ENCODE results near the gene CLDN25.

DNA sequence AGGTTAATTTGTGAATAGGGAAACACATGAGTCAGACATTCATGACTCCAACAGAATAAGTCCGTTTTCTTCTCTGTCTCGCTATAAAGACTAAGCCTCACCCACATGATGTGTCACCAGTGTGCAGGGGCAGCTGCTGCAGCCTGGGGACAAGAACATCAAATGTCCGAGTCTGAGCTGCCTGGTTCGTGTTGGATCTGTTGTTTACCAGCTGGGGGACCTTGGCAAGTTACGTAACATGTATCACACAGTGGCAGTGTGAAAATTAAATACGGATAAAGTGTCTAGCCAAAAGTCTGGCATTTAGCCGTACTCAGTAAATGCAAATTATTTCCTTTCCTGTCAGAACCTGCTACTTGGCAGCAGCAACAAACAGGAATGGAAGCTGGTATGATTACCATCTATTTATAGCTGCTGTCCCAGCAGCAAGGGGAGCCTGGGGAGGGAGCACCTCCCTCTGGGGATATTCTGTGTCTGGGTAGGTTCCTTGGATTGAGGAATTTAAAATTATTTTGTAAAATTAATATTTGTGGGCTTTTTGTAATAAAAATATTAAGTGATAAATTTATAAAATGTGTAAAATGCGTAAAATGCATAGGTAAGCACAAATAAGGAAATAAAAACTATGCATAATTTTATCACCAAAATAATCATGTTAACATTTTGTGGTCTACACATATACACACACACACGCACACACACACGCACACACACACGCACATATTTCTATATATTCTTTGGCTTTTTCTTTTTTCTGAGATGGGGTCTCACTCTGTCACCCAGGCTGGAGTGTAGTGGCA is 1.3 kb upstream of the CLDN25 start:
- TF ChIP-seq, protein P1, sequence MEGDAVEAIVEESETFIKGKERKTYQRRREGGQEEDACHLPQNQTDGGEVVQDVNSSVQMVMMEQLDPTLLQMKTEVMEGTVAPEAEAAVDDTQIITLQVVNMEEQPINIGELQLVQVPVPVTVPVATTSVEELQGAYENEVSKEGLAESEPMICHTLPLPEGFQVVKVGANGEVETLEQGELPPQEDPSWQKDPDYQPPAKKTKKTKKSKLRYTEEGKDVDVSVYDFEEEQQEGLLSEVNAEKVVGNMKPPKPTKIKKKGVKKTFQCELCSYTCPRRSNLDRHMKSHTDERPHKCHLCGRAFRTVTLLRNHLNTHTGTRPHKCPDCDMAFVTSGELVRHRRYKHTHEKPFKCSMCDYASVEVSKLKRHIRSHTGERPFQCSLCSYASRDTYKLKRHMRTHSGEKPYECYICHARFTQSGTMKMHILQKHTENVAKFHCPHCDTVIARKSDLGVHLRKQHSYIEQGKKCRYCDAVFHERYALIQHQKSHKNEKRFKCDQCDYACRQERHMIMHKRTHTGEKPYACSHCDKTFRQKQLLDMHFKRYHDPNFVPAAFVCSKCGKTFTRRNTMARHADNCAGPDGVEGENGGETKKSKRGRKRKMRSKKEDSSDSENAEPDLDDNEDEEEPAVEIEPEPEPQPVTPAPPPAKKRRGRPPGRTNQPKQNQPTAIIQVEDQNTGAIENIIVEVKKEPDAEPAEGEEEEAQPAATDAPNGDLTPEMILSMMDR (IDR thresholded peaks at IDR 0.05) = no peak
- TF ChIP-seq POLR2A (IDR thresholded peaks at IDR 0.05) = no peak
